SK-N-SH (cell line): ENCODE results near the gene HK3. TPM values are rescaled to one million over a fixed set of nuclear protein-coding genes. Genes with fewer than 3 reads are reported as not detected.

Source experiments
- CTCF ChIA-PET: fragments of 300-600, 350-600 bp; formaldehyde crosslinking; extraction: SDS; loops from one replicate; lab custom pipeline; 2021; lab: Yijun Ruan, JAX
- POLR2A ChIA-PET: fragments of 350-600 bp; sonication (Branson Sonifier 250); formaldehyde crosslinking; extraction: SDS; loops from one replicate; lab custom pipeline; 2020; ENCODE audit warnings: antibody characterized with exemption, inconsistent platforms; lab: Yijun Ruan, JAX
- DNase-seq: peaks from one replicate; pipeline ENCODE4 v3.0.0; 2012
- H2AFZ ChIP-seq: fragments of 200-600 bp; sonication (generic); 2 replicates; pipeline ENCODE4 v1.8.1; 2016; ENCODE audit warnings: antibody characterized with exemption, mild to moderate bottlenecking, low read depth
- H3F3A ChIP-seq: fragments of 200-600 bp; sonication (generic); replicated peaks from 2 replicates; pipeline ENCODE3; 2016; ENCODE audit warnings: antibody characterized with exemption, mild to moderate bottlenecking; ENCODE audit not compliant: insufficient read depth
- H3K27ac ChIP-seq, 2 experiments: fragments of 200-500 bp in 1 of 2; fragments of 200-600 bp in 1 of 2; sonication (Bioruptor generic) in 1 of 2; sonication (generic), shearing (Covaris generic) in 1 of 2; 2 replicates each; pipeline versions ENCODE4 v1.5.1 to v1.6.1; 2014 to 2016; ENCODE audit warnings: low read depth in 2 of 2, inconsistent platforms in 1 of 2, low read length in 1 of 2, mild to moderate bottlenecking in 1 of 2, mixed read lengths in 1 of 2
- H3K27me3 ChIP-seq: fragments of 200-600 bp; sonication (generic), shearing (Covaris generic); 2 replicates; pipeline ENCODE4 v1.6.1; 2016; ENCODE audit warnings: mixed run types; ENCODE audit not compliant: insufficient read depth
- H3K36me3 ChIP-seq, 2 experiments: fragments of 200-500 bp in 1 of 2; fragments of 200-600 bp in 1 of 2; sonication (Bioruptor generic) in 1 of 2; sonication (generic) in 1 of 2; replicated peaks in 1 of 2; 2 replicates each; pipeline versions ENCODE3 to v1.5.1; 2014 to 2016; ENCODE audit warnings: low read length in 1 of 2, mild to moderate bottlenecking in 1 of 2; ENCODE audit not compliant: insufficient read depth in 2 of 2, control insufficient read depth in 1 of 2
- H3K4me1 ChIP-seq, 2 experiments: fragments of 200-500 bp in 1 of 2; fragments of 200-600 bp in 1 of 2; sonication (Bioruptor generic) in 1 of 2; sonication (generic), shearing (Covaris generic) in 1 of 2; 2 replicates each; pipeline versions ENCODE4 v1.5.1 to v1.6.1; 2014 to 2016; ENCODE audit warnings: low read depth in 1 of 2, low read length in 1 of 2, mixed run types in 1 of 2; ENCODE audit not compliant: insufficient read depth in 2 of 2, control insufficient read depth in 1 of 2
- H3K4me2 ChIP-seq: fragments of 200-600 bp; sonication (generic), shearing (Covaris generic); 2 replicates; pipeline ENCODE4 v1.6.1; 2017; ENCODE audit warnings: mixed run types
- H3K4me3 ChIP-seq, 2 experiments: fragments of 200-500 bp in 1 of 2; fragments of 200-600 bp in 1 of 2; sonication (Bioruptor generic) in 1 of 2; sonication (generic), shearing (Covaris generic) in 1 of 2; 2 replicates each; pipeline versions ENCODE4 v1.5.1 to v1.8.1; 2014 to 2016; ENCODE audit warnings: low read depth in 2 of 2, inconsistent platforms in 1 of 2, low read length in 1 of 2, mild to moderate bottlenecking in 1 of 2, mixed read lengths in 1 of 2, moderate library complexity in 1 of 2
- H3K79me2 ChIP-seq: fragments of 200-600 bp; sonication (generic); 2 replicates; pipeline ENCODE4 v1.8.1; 2017; ENCODE audit warnings: mild to moderate bottlenecking; ENCODE audit not compliant: insufficient read depth
- H3K9ac ChIP-seq: fragments of 200-600 bp; sonication (generic); 2 replicates; pipeline ENCODE4 v1.6.1; 2017; ENCODE audit warnings: mixed run types
- H3K9me2 ChIP-seq: fragments of 200-600 bp; sonication (generic); 2 replicates; pipeline ENCODE4 v1.6.1; 2017; ENCODE audit warnings: mixed run types
- H3K9me3 ChIP-seq: fragments of 200-600 bp; sonication (generic); 2 replicates; pipeline ENCODE4 v1.6.1; 2017; ENCODE audit warnings: mixed run types, mild to moderate bottlenecking, moderate library complexity
- H4K20me1 ChIP-seq: fragments of 200-600 bp; sonication (generic); 2 replicates; pipeline ENCODE4 v1.6.1; 2017; ENCODE audit warnings: mild to moderate bottlenecking, mixed run types; ENCODE audit not compliant: insufficient read depth
- CHD2 ChIP-seq: fragments of 150-350 bp; IDR thresholded peaks from 2 replicates; pipeline ENCODE4 v1.6.1; 2018; ENCODE audit warnings: low read length; ENCODE audit not compliant: partially characterized antibody
- EP300 ChIP-seq, 2 experiments: IDR thresholded peaks; 2 replicates each; pipeline versions ENCODE4 v1.4.0 to v1.6.1; 2012; ENCODE audit warnings: borderline replicate concordance in 1 of 2, low read depth in 1 of 2, low read length in 1 of 2
- FOXJ3 ChIP-seq: sonication (generic); formaldehyde crosslinking; IDR thresholded peaks from 2 replicates; pipeline ENCODE4 v1.5.1; 2020; ENCODE audit warnings: mild to moderate bottlenecking, missing genetic modification reagents
- IRF3 ChIP-seq: fragments of 150-350 bp; IDR thresholded peaks from 2 replicates; pipeline ENCODE4 v1.6.1; 2016; ENCODE audit warnings: mild to moderate bottlenecking, low read depth, low read length
- JUND ChIP-seq: IDR thresholded peaks from 2 replicates; pipeline ENCODE4 v1.4.0; 2012
- MEF2A ChIP-seq: IDR thresholded peaks from 2 replicates; pipeline ENCODE4 v1.4.0; 2012; ENCODE audit warnings: low read depth, borderline replicate concordance
- MXI1 ChIP-seq: IDR thresholded peaks from 2 replicates; pipeline ENCODE4 v1.6.1; 2012; ENCODE audit warnings: mild to moderate bottlenecking, low read depth, low read length, improper control_type of control experiment
- NRF1 ChIP-seq: IDR thresholded peaks from 2 replicates; pipeline ENCODE4 v1.6.1; 2012; ENCODE audit warnings: low read depth, mild to moderate bottlenecking, low read length
- RCOR1 ChIP-seq: fragments of 150-350 bp; IDR thresholded peaks from 2 replicates; pipeline ENCODE4 v1.6.1; 2017; ENCODE audit warnings: antibody characterized with exemption, low read length
- RFX5 ChIP-seq: IDR thresholded peaks from 2 replicates; pipeline ENCODE4 v1.6.1; 2012; ENCODE audit warnings: mild to moderate bottlenecking, improper control_type of control experiment, low read length
- RXRA ChIP-seq: IDR thresholded peaks from 2 replicates; pipeline ENCODE4 v1.4.0; 2012; ENCODE audit warnings: low read depth, mild to moderate bottlenecking, borderline replicate concordance
- SIN3A ChIP-seq: IDR thresholded peaks from 2 replicates; pipeline ENCODE4 v1.6.1; 2012; ENCODE audit warnings: low read depth, mild to moderate bottlenecking, low read length, moderate library complexity, borderline replicate concordance
- SMC3 ChIP-seq: IDR thresholded peaks from 2 replicates; pipeline ENCODE4 v1.6.1; 2012; ENCODE audit warnings: low read depth, low read length, improper control_type of control experiment
- TEAD4 ChIP-seq: IDR thresholded peaks from 2 replicates; pipeline ENCODE4 v1.4.0; 2012; ENCODE audit warnings: mild to moderate bottlenecking, borderline replicate concordance; ENCODE audit not compliant: insufficient read depth
- USF2 ChIP-seq: fragments of 150-350 bp; IDR thresholded peaks from 2 replicates; pipeline ENCODE4 v1.6.1; 2017; ENCODE audit warnings: antibody characterized with exemption, low read length, low read depth, borderline replicate concordance
- WGBS: methylation state at CpG from one replicate; pipeline ENCODE4 v1.1.6; 2017; ENCODE audit warnings: low lambda C conversion rate; 5-methylcytosine and 5-hydroxymethylcytosine counted together
- polyA plus RNA-seq, 3 experiments: library from polyadenylated mRNA; depleted of rRNA; stranded (reverse); fragments of >200 nt; gene quantifications; 2 replicates each; pipeline ENCODE4 v1.2.3, GENCODE V29; 2012
- TF ChIP-seq, protein P1 (sequence below): IDR thresholded peaks from 2 replicates; pipeline ENCODE4 v1.4.0; 2012; ENCODE audit warnings: low read depth, borderline replicate concordance
- TF ChIP-seq, protein P2 (sequence below): IDR thresholded peaks from 2 replicates; pipeline ENCODE4 v1.6.1; 2012; ENCODE audit warnings: mild to moderate bottlenecking, low read depth, low read length, moderate library complexity

The HK3 gene
- polyA plus RNA-seq, 1 of the 3 experiments (the other 2 are of a cell fraction), result 0.02 TPM

DNA sequence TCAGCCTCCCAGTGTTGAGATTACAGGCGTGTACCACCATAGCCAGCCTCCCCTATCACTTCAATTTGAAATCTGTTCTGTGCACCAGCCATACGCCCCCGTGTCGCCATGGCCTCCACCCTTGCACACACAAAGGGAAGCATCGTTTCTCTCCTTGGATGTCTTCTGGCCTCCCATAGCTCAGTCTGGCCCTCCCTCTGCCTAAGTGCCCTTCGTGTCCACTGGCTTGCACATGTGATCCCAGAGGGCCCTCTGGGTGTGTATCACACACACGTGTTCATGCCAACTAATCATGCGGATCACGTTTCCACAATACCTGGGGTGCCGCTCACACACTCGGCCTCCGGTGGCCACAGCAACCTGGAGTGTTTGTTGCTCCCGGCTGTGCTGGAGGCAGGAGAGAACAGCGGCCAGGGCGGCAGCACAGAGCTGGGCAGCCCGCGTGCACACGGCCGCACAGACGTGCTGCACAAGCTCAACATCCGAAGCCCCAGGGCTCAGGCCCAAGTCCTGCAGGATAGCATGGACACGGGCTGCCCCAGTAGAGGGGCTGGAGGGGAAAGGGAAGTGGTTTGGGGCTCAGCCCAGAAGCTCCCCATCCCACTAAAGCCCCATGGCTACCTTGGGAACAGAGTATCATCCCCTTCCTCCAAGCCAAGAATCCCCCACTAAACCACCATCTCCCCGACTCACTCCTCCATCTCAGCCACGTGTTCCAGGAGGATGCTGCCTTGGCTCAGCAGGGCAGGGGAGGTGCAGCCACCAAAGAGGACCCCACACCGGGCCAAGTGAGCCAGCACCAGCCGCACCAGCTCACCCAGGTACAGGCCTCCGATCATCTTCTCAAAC lies 10.9 kb downstream of the HK3 start:
- WGBS, result 72% methylated on average over 23 of the region's 27 CpGs
- Histone ChIP-seq H4K20me1 (no peaks in the 10 kb centered on the region), H3K4me2 (no peak overlapping the region), H3K9me2 (no peaks in the 10 kb centered on the region), H3K9ac (no peak overlapping the region), H3K79me2 (no peaks in the 10 kb centered on the region), H3K27ac (no peak overlapping the region), H3F3A (no peaks in the 10 kb centered on the region), H3K36me3 (no peaks in the 10 kb centered on the region), H3K4me1 (peaks cover 0 to 27% of the 10 kb centered on the region in 2 experiments; a peak in 2 of 4 replicates), H2AFZ (no peak overlapping the region), H3K9me3 (no peaks in the 10 kb centered on the region), H3K27me3 (peaks cover 6% of the 10 kb centered on the region; the same call in 1 of the 2 replicates), H3K4me3 (no peak overlapping the region)
- ChIA-PET CTCF (interaction anchor here (0.6 to 4.1 kb wide), 3 partner anchors 21 to 222 kb away, joined by 3 to 19 read pairs (median 3); partner anchors contain the start of gene UNC5A), POLR2A (interaction anchor here (0.7 to 1.1 kb wide), 2 partner anchors 11 to 86 kb away, joined by 3 to 4 read pairs; partner anchors contain the start of gene HK3)
- TF ChIP-seq EP300 (IDR thresholded peaks at IDR 0.05; ENCODE audit: borderline replicate concordance in 1 of 2, low read depth in 1 of 2, low read length in 1 of 2) (no peak), IRF3 (no peak), NRF1 (no peak), RCOR1 (no peak), RXRA (no peak), FOXJ3 (no peak), RFX5 (no peak), MEF2A (no peak), SMC3 (no peak)
- TF ChIP-seq, protein P1, sequence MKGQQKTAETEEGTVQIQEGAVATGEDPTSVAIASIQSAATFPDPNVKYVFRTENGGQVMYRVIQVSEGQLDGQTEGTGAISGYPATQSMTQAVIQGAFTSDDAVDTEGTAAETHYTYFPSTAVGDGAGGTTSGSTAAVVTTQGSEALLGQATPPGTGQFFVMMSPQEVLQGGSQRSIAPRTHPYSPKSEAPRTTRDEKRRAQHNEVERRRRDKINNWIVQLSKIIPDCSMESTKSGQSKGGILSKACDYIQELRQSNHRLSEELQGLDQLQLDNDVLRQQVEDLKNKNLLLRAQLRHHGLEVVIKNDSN, result no peak
- DNase-seq, result no peak

GRCh38 chr5:176887252-176887849 lies 11.8 kb downstream of the HK3 start:
- no peak overlapping the region for H3K4me3 ChIP-seq
- no peaks in the 10 kb centered on the region for H3K9me3 ChIP-seq
- WGBS, result 74% methylated on average over 19 of the region's 28 CpGs
- no peak overlapping the region for H3K27ac ChIP-seq
- no peaks in the 10 kb centered on the region for H3K79me2 ChIP-seq
- no peak overlapping the region for H3K9ac ChIP-seq
- H3F3A ChIP-seq, result no peaks in the 10 kb centered on the region
- no peaks in the 10 kb centered on the region for H3K9me2 ChIP-seq
- DNase-seq, result peak; percentile 32
- H4K20me1 ChIP-seq, result no peaks in the 10 kb centered on the region
- ChIA-PET POLR2A (no interaction called here), CTCF (interaction anchor here (0.9 to 4.1 kb wide), 2 partner anchors 22 to 75 kb away, joined by 3 to 19 read pairs; partner anchors contain the start of gene UNC5A)
- H3K4me2 ChIP-seq, result no peak overlapping the region
- no peaks in the 10 kb centered on the region for H3K36me3 ChIP-seq
- H2AFZ ChIP-seq, result no peak overlapping the region
- peaks cover 0 to 29% of the 10 kb centered on the region in 2 experiments; a peak in 2 of 4 replicates for H3K4me1 ChIP-seq
- H3K27me3 ChIP-seq, result no peaks in the 10 kb centered on the region; the same call in 1 of the 2 replicates
- TF ChIP-seq SIN3A (no peak), CHD2 (no peak), TEAD4 (no peak), USF2 (no peak), MXI1 (no peak), JUND (no peak), FOXJ3 (no peak)
- TF ChIP-seq, protein P2, sequence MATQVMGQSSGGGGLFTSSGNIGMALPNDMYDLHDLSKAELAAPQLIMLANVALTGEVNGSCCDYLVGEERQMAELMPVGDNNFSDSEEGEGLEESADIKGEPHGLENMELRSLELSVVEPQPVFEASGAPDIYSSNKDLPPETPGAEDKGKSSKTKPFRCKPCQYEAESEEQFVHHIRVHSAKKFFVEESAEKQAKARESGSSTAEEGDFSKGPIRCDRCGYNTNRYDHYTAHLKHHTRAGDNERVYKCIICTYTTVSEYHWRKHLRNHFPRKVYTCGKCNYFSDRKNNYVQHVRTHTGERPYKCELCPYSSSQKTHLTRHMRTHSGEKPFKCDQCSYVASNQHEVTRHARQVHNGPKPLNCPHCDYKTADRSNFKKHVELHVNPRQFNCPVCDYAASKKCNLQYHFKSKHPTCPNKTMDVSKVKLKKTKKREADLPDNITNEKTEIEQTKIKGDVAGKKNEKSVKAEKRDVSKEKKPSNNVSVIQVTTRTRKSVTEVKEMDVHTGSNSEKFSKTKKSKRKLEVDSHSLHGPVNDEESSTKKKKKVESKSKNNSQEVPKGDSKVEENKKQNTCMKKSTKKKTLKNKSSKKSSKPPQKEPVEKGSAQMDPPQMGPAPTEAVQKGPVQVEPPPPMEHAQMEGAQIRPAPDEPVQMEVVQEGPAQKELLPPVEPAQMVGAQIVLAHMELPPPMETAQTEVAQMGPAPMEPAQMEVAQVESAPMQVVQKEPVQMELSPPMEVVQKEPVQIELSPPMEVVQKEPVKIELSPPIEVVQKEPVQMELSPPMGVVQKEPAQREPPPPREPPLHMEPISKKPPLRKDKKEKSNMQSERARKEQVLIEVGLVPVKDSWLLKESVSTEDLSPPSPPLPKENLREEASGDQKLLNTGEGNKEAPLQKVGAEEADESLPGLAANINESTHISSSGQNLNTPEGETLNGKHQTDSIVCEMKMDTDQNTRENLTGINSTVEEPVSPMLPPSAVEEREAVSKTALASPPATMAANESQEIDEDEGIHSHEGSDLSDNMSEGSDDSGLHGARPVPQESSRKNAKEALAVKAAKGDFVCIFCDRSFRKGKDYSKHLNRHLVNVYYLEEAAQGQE, result no peak
- TF ChIP-seq, protein P1, result no peak
